PFSK-1 (cell line): ENCODE data around the gene C17orf75. TPM values are rescaled to one million over a fixed set of nuclear protein-coding genes. Genes with fewer than 3 reads are reported as not detected.
A peak's percentile ranks its signal among the peaks of the same experiment; 100 is the strongest.

ENCODE experiments used
- FOXP2 ChIP-seq: optimal IDR thresholded peaks from 2 replicates; pipeline ENCODE3; 2011; ENCODE audit warnings: borderline replicate concordance, control low read depth, inconsistent platforms; ENCODE audit not compliant: insufficient read depth; ENCODE audit errors: extremely low read length, extremely low read depth
- POLR2AphosphoS5 ChIP-seq: IDR thresholded peaks from 2 replicates; pipeline ENCODE4 v1.6.1; 2012; ENCODE audit warnings: low read depth, mild to moderate bottlenecking, control low read depth, low read length, moderate library complexity
- REST ChIP-seq, 2 experiments: IDR thresholded peaks; 2 replicates each; pipeline versions ENCODE4 v1.6.1 to v1.8.0; 2011 to 2012; ENCODE audit warnings: low read depth in 2 of 2, low read length in 2 of 2, control low read depth in 1 of 2, inconsistent platforms in 1 of 2, mild to moderate bottlenecking in 1 of 2, moderate library complexity in 1 of 2; ENCODE audit not compliant: insufficient read depth in 1 of 2
- SIN3A ChIP-seq: IDR thresholded peaks from 2 replicates; pipeline ENCODE4 v1.6.1; 2012; ENCODE audit warnings: mild to moderate bottlenecking, low read length, moderate library complexity, borderline replicate concordance; ENCODE audit not compliant: insufficient read depth
- TAF1 ChIP-seq: IDR thresholded peaks from 2 replicates; pipeline ENCODE4 v1.6.1; 2012; ENCODE audit warnings: low read length, control low read depth, borderline replicate concordance; ENCODE audit not compliant: insufficient read depth
- polyA plus RNA-seq: library from polyadenylated mRNA; unstranded; fragments of >200 nt; gene quantifications from one replicate; pipeline ENCODE4 v1.2.1, GENCODE V29; 2012; ENCODE audit warnings: low read depth, missing spikeins; ENCODE audit not compliant: insufficient read length

The C17orf75 gene
- polyA plus RNA-seq, result 29.2 TPM

GRCh38 chr17:32341857-32342602, at the start of gene C17orf75:
Gene C17orf75, minus strand, starts transcription at chr17:32342173. Its CDS starts 34 bp downstream, at chr17:32342139.
- TF ChIP-seq FOXP2, result peak; percentile 94
- peak; percentile 67; the same call in 1 of the 2 replicates for TF ChIP-seq POLR2AphosphoS5
- peak; percentile 82 for TF ChIP-seq TAF1
- TF ChIP-seq SIN3A, result peak; percentile 11; the same call in 1 of the 2 replicates
- 0 out of 4 replicates have a peak, but pooled peaks of 1 of the 2 experiments have one; percentile 5 for TF ChIP-seq REST (IDR thresholded peaks at IDR 0.05; ENCODE audit: insufficient read depth in 1 of 2, low read depth in 2 of 2, low read length in 2 of 2)

GRCh38 chr17:32388613-32389459, 46.9 kb upstream of the C17orf75 start:
- TF ChIP-seq SIN3A, result no peak
- TF ChIP-seq FOXP2, result no peak
- no peak for TF ChIP-seq POLR2AphosphoS5
- no peak for TF ChIP-seq REST (IDR thresholded peaks at IDR 0.05; ENCODE audit: insufficient read depth in 1 of 2, low read depth in 2 of 2, low read length in 2 of 2)
- no peak for TF ChIP-seq TAF1

GRCh38 chr17:32386844-32387243, 44.9 kb upstream of the C17orf75 start:
- TF ChIP-seq FOXP2 (no peak), TAF1 (no peak), REST (IDR thresholded peaks at IDR 0.05; ENCODE audit: insufficient read depth in 1 of 2, low read depth in 2 of 2, low read length in 2 of 2) (no peak), SIN3A (no peak), POLR2AphosphoS5 (no peak)

GRCh38 chr17:32385971-32386370, 44.0 kb upstream of the C17orf75 start:
- TF ChIP-seq REST (IDR thresholded peaks at IDR 0.05; ENCODE audit: insufficient read depth in 1 of 2, low read depth in 2 of 2, low read length in 2 of 2) (no peak), TAF1 (no peak), FOXP2 (no peak), POLR2AphosphoS5 (no peak), SIN3A (no peak)
